PC-3 (cell line): Measurements from ENCODE around the gene SOWAHB. TPM values are rescaled to one million over a fixed set of nuclear protein-coding genes. Genes with fewer than 3 reads are reported as not detected.

Experiments
- ATAC-seq: fragments of 200-7000 bp; cut with Tn5 transposase; 2 replicates; pipeline ENCODE4 v1.9.1; 2020; ENCODE audit warnings: mild to moderate bottlenecking, moderate library complexity
- BruUV-seq: library from RNA; stranded (reverse); fragments of 400-500 nt; replicated peaks from 2 replicates; lab custom pipeline; 2021; lab: Mats Ljungman, UMichigan
- CTCF ChIA-PET: fragments of 300-600 bp; sonication (Branson Sonifier 250); formaldehyde crosslinking; loops from one replicate; lab custom pipeline; 2022; ENCODE audit warnings: antibody characterized with exemption; lab: Charles Lee
- POLR2A ChIA-PET: fragments of 300-600 bp; sonication (Branson Sonifier 250); formaldehyde crosslinking; loops from one replicate; lab custom pipeline; 2022; ENCODE audit warnings: antibody characterized with exemption; ENCODE audit not compliant: unreplicated experiment; lab: Charles Lee
- DNase-seq: peaks from one replicate; pipeline ENCODE4 v3.0.0-alpha.2; 2015
- H2AFZ ChIP-seq: fragments of 300-600 bp; sonication (generic); 2 replicates; pipeline ENCODE4 v1.6.0; 2016; ENCODE audit warnings: antibody characterized with exemption, low read length
- H3F3A ChIP-seq: fragments of 300-600 bp; sonication (generic); one replicate; pipeline ENCODE4 v1.6.0; 2017; ENCODE audit warnings: antibody characterized with exemption, low read length, control low read depth, mild to moderate bottlenecking; ENCODE audit not compliant: unreplicated experiment
- H3K27ac ChIP-seq: fragments of 300-600 bp; sonication (generic); 2 replicates; pipeline ENCODE4 v1.5.1; 2016; ENCODE audit warnings: mild to moderate bottlenecking, low read length
- H3K27me3 ChIP-seq: fragments of 300-600 bp; sonication (generic); 2 replicates; pipeline ENCODE4 v1.6.1; 2016; ENCODE audit warnings: low read length, mixed read lengths
- H3K36me3 ChIP-seq: fragments of 300-600 bp; sonication (generic); 2 replicates; pipeline ENCODE4 v1.6.1; 2016; ENCODE audit warnings: low read depth, mixed run types, low read length, mixed read lengths
- H3K4me1 ChIP-seq: fragments of 300-600 bp; sonication (generic); 2 replicates; pipeline ENCODE4 v1.5.1; 2016; ENCODE audit warnings: low read length; ENCODE audit not compliant: insufficient read depth
- H3K4me2 ChIP-seq: fragments of 300-600 bp; sonication (generic); 2 replicates; pipeline ENCODE4 v1.6.0; 2016; ENCODE audit warnings: low read length
- H3K4me3 ChIP-seq: fragments of 300-600 bp; sonication (generic); 2 replicates; pipeline ENCODE4 v1.5.1; 2016; ENCODE audit warnings: mild to moderate bottlenecking, low read length, mixed read lengths
- H3K79me2 ChIP-seq: fragments of 300-600 bp; sonication (generic); 2 replicates; pipeline ENCODE4 v1.6.1; 2017; ENCODE audit warnings: low read length, mixed read lengths
- H3K9ac ChIP-seq: fragments of 300-600 bp; sonication (generic); 2 replicates; pipeline ENCODE4 v1.6.0; 2016; ENCODE audit warnings: mild to moderate bottlenecking, low read length
- H3K9me2 ChIP-seq: fragments of 300-600 bp; sonication (generic); replicated peaks from 2 replicates; pipeline ENCODE4 v1.6.1; 2016; ENCODE audit warnings: mixed run types, low read length, mixed read lengths
- H3K9me3 ChIP-seq: fragments of 300-600 bp; sonication (generic); 2 replicates; pipeline ENCODE4 v1.6.1; 2016; ENCODE audit warnings: low read length, mixed read lengths
- H4K20me1 ChIP-seq: fragments of 300-600 bp; sonication (generic); 2 replicates; pipeline ENCODE4 v1.6.1; 2016; ENCODE audit warnings: low read length, mixed read lengths
- CTCF ChIP-seq: fragments of 300-600 bp; sonication (generic); conservative IDR thresholded peaks from 2 replicates; pipeline ENCODE4 v1.5.1; 2017; ENCODE audit warnings: antibody characterized with exemption, low read depth, mild to moderate bottlenecking, low read length
- EZH2 ChIP-seq: fragments of 300-600 bp; sonication (generic); IDR thresholded peaks from one replicate; pipeline ENCODE4 v1.6.1; 2017; ENCODE audit warnings: antibody characterized with exemption, mild to moderate bottlenecking, low read length; ENCODE audit not compliant: unreplicated experiment
- EZH2phosphoT487 ChIP-seq: fragments of 300-600 bp; sonication (generic); IDR thresholded peaks from 2 replicates; pipeline ENCODE4 v1.6.1; 2018; ENCODE audit warnings: mild to moderate bottlenecking, antibody characterized with exemption, low read length, borderline replicate concordance
- intact Hi-C: fragments of 100-400 bp; cut with micrococcal nuclease; formaldehyde crosslinking; loops from 2 replicates; pipeline ENCODE4 v1.9.0; 2023
- total RNA-seq: library from RNA; depleted of rRNA; stranded (reverse); fragments of >200 nt; gene quantifications from 2 replicates; pipeline ENCODE4 v1.2.3, GENCODE V29; 2014

The SOWAHB gene
- total RNA-seq, 1 experiment from 2014 or later = 4.8 TPM

DNA sequence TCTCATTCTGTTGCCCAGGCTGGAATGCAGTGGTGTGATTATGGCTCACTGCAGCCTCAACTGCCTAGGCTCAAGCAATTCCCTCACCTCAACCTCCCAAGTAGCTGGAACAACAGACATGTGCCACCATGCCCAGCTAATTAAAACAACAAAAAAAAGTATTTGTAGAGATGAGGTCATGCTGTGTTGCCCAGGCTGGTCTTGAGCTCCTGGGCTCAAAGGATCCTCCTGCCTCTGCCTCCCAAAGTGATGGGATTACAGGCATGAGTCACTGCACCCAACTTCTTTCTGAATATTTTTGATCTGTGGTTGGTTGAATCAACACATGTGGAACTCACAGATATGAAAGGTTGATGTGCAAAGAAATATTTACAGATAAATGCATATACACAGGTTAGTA is 33.1 kb upstream of the SOWAHB start:
- Histone ChIP-seq H2AFZ (no peak overlapping the region), H3K9me3 (no peaks in the 10 kb centered on the region), H3K9me2 (no peaks in the 10 kb centered on the region), H3K79me2 (no peaks in the 10 kb centered on the region), H3K27me3 (no peaks in the 10 kb centered on the region), H3K36me3 (no peaks in the 10 kb centered on the region), H4K20me1 (no peaks in the 10 kb centered on the region), H3K4me2 (no peak overlapping the region), H3K4me1 (no peaks in the 10 kb centered on the region), H3K4me3 (no peak overlapping the region), H3K9ac (no peak overlapping the region), H3K27ac (no peak overlapping the region), H3F3A (no peaks in the 10 kb centered on the region)
- no peak for DNase-seq
- BruUV-seq = no TSS peak
- intact Hi-C loops = no loop called here
- no peak for ATAC-seq
- TF ChIP-seq EZH2 (no peak), CTCF (no peak), EZH2phosphoT487 (no peak)
- ChIA-PET POLR2A (no interaction called here), CTCF (no interaction called here)

DNA sequence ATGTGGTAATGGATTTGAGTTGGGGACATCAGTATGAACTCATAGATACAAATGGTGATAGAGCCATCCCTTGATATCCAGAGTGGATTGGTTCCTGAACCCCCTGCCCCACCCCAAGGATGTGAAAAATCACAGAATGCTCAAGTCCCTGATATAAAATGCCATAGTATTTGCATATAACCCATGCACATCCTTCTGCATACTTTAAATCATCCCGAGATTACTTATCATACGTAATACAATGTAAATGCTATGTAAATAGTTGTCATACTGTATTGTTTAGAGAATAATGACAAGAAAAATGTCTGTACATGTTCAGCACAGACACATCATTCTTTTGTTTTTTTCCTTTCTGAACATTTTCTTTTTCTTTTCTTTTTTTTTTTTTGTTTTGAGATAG is 32.7 kb upstream of the SOWAHB start:
- no peak for ATAC-seq
- intact Hi-C loops = no loop called here
- no TSS peak for BruUV-seq

GRCh38 chr4:76926841-76927240 is 28.9 kb upstream of the SOWAHB start:
- Histone ChIP-seq H4K20me1 (no peaks in the 10 kb centered on the region), H3K9ac (no peak overlapping the region), H3K4me1 (no peaks in the 10 kb centered on the region), H3K27ac (no peak overlapping the region), H3K9me3 (no peaks in the 10 kb centered on the region), H3F3A (no peaks in the 10 kb centered on the region), H3K4me3 (no peak overlapping the region), H3K4me2 (no peak overlapping the region), H3K9me2 (no peaks in the 10 kb centered on the region), H3K79me2 (no peaks in the 10 kb centered on the region), H2AFZ (no peak overlapping the region), H3K27me3 (no peaks in the 10 kb centered on the region), H3K36me3 (no peaks in the 10 kb centered on the region)
- DNase-seq (no peak), ATAC-seq (no peak)
- CTCF ChIA-PET = no interaction called here
- intact Hi-C loops = no loop called here
- POLR2A ChIA-PET = no interaction called here
- no TSS peak for BruUV-seq
- TF ChIP-seq CTCF (no peak), EZH2 (no peak), EZH2phosphoT487 (no peak)

More for the DNA sequence above, 32.7 kb upstream of the SOWAHB start:
- no peaks in the 10 kb centered on the region for H3K27me3 ChIP-seq
- DNase-seq = no peak
- ChIA-PET CTCF (no interaction called here), POLR2A (no interaction called here)
- no peaks in the 10 kb centered on the region for H3K9me3 ChIP-seq
- no peak overlapping the region for H3K9ac ChIP-seq
- TF ChIP-seq CTCF (no peak), EZH2 (no peak), EZH2phosphoT487 (no peak)
- no peak overlapping the region for H3K4me2 ChIP-seq
- H3K27ac ChIP-seq = no peak overlapping the region
- H4K20me1 ChIP-seq = no peaks in the 10 kb centered on the region
- no peaks in the 10 kb centered on the region for H3K9me2 ChIP-seq
- H3F3A ChIP-seq = no peaks in the 10 kb centered on the region
- H3K4me3 ChIP-seq = no peak overlapping the region
- no peaks in the 10 kb centered on the region for H3K79me2 ChIP-seq
- H2AFZ ChIP-seq = no peak overlapping the region
- no peaks in the 10 kb centered on the region for H3K36me3 ChIP-seq
- H3K4me1 ChIP-seq = no peaks in the 10 kb centered on the region
